ENCODE measurements around the gene CRYBA4.

Gene CRYBA4

GRCh38 chr22:26658671-26659478 lies 37.1 kb downstream of the CRYBA4 start:
- Histone ChIP-seq H4K20me1 (ENCODE audit: insufficient read depth, low read length) (no peaks in the 10 kb centered on the region), H3K4me3 (ENCODE audit: low read depth in 1 of 2, low read length in 2 of 2) (peak overlapping the region; percentile 8 to 59; a peak in 3 of 4 replicates), H3K79me2 (ENCODE audit: insufficient read depth, low read length) (no peaks in the 10 kb centered on the region), H3K4me2 (ENCODE audit: insufficient read depth, low read length) (peak overlapping the region; percentile 90), H2AFZ (ENCODE audit: low read depth, low read length) (peak overlapping the region; percentile 80), H3K9ac (ENCODE audit: low read depth, low read length) (peak overlapping the region; percentile 52), H3K9me3 (ENCODE audit: insufficient read depth, low read length, severe bottlenecking) (no peaks in the 10 kb centered on the region), H3K27ac (ENCODE audit: low read length) (peak overlapping the region; percentile 55; the same call in 1 of the 2 replicates), H3K36me3 (ENCODE audit: insufficient read depth, low read length) (no peaks in the 10 kb centered on the region), H3K4me1 (ENCODE audit: insufficient read depth, low read length) (peaks cover 25% of the 10 kb centered on the region), H3K27me3 (ENCODE audit: insufficient read depth, low read length, poor library complexity) (peaks cover 11% of the 10 kb centered on the region)
- peak; percentile 93 for ATAC-seq (ENCODE audit: insufficient read depth, low read depth)
- DNase-seq: peak; percentile 89
- no peak for TF ChIP-seq EZH2 (IDR thresholded peaks at IDR 0.05; ENCODE audit: borderline replicate concordance, low read depth, low read length, severe bottlenecking)
- TF ChIP-seq, protein P1, sequence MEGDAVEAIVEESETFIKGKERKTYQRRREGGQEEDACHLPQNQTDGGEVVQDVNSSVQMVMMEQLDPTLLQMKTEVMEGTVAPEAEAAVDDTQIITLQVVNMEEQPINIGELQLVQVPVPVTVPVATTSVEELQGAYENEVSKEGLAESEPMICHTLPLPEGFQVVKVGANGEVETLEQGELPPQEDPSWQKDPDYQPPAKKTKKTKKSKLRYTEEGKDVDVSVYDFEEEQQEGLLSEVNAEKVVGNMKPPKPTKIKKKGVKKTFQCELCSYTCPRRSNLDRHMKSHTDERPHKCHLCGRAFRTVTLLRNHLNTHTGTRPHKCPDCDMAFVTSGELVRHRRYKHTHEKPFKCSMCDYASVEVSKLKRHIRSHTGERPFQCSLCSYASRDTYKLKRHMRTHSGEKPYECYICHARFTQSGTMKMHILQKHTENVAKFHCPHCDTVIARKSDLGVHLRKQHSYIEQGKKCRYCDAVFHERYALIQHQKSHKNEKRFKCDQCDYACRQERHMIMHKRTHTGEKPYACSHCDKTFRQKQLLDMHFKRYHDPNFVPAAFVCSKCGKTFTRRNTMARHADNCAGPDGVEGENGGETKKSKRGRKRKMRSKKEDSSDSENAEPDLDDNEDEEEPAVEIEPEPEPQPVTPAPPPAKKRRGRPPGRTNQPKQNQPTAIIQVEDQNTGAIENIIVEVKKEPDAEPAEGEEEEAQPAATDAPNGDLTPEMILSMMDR (IDR thresholded peaks at IDR 0.05; ENCODE audit: borderline replicate concordance, extremely low read depth, low read length, poor library complexity, severe bottlenecking): no peak

DNA sequence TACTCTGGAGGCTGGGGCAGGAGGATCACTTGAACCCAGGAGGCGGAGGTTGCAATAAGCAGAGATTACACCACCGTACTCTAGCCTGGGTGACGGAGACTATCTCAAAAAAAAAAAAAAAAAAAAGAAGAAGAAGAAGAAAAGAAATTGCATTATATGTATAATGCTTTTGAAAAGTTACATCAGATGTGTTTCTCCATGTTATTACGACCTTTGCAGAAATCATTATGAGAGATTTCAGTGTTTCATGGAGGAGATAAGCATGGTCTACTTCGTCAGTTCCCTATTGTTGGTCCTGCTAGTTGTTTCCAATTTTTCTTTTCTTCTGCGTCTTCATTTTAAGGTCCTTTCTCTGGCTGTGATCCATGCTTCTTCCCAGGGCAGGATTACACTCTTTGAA lies 38.6 kb downstream of the CRYBA4 start:
- H3K9me3 ChIP-seq (ENCODE audit: insufficient read depth, low read length, severe bottlenecking): no peaks in the 10 kb centered on the region
- no peak for ATAC-seq (ENCODE audit: insufficient read depth, low read depth)
- H3K4me3 ChIP-seq (ENCODE audit: low read depth in 1 of 2, low read length in 2 of 2): no peak overlapping the region
- H3K9ac ChIP-seq (ENCODE audit: low read depth, low read length): no peak overlapping the region
- H3K4me2 ChIP-seq (ENCODE audit: insufficient read depth, low read length): no peak overlapping the region
- no peak overlapping the region for H2AFZ ChIP-seq (ENCODE audit: low read depth, low read length)
- no peaks in the 10 kb centered on the region for H3K79me2 ChIP-seq (ENCODE audit: insufficient read depth, low read length)
- H4K20me1 ChIP-seq (ENCODE audit: insufficient read depth, low read length): no peaks in the 10 kb centered on the region
- no peaks in the 10 kb centered on the region for H3K36me3 ChIP-seq (ENCODE audit: insufficient read depth, low read length)
- no peak for DNase-seq
- no peak overlapping the region for H3K27ac ChIP-seq (ENCODE audit: low read length)
- no peak for TF ChIP-seq EZH2 (IDR thresholded peaks at IDR 0.05; ENCODE audit: borderline replicate concordance, low read depth, low read length, severe bottlenecking)
- TF ChIP-seq, protein P1 (IDR thresholded peaks at IDR 0.05; ENCODE audit: borderline replicate concordance, extremely low read depth, low read length, poor library complexity, severe bottlenecking): no peak
- H3K4me1 ChIP-seq (ENCODE audit: insufficient read depth, low read length): peaks cover 29% of the 10 kb centered on the region
- peaks cover 11% of the 10 kb centered on the region for H3K27me3 ChIP-seq (ENCODE audit: insufficient read depth, low read length, poor library complexity)

DNA sequence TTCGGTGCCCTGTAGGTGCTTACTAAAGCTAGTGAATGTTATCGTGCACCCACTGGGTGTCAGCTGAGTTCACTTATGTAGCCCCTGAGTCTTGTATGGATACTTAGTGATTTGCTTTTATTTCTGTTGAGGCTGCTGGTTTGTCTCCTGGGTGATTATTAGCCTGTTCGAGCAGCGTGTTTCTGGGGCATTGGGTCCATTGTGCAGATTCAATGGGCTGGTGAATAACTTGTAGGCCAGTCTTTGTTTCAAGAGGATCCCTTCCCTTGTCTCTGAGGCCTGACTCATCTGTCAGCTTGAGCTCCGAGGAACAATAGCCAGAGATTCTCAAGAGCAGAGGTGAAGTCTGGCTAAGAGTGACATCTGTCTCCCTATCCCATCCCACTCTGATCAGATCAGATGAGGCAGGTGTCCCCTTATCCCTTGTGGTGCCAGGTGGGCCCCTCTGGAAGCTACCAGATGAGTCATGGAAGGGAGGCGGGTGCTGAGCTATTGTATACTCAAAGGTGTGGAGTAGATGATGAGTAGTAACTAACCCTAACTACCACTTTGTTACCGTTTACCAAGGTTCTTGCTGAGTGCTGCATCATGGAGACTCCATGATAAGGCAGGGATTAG lies 39.3 kb downstream of the CRYBA4 start:
- Histone ChIP-seq H3K36me3 (ENCODE audit: insufficient read depth, low read length) (no peaks in the 10 kb centered on the region), H4K20me1 (ENCODE audit: insufficient read depth, low read length) (no peaks in the 10 kb centered on the region), H3K4me1 (ENCODE audit: insufficient read depth, low read length) (peaks cover 29% of the 10 kb centered on the region), H2AFZ (ENCODE audit: low read depth, low read length) (no peak overlapping the region), H3K9me3 (ENCODE audit: insufficient read depth, low read length, severe bottlenecking) (no peaks in the 10 kb centered on the region), H3K27ac (ENCODE audit: low read length) (no peak overlapping the region), H3K27me3 (ENCODE audit: insufficient read depth, low read length, poor library complexity) (peaks cover 11% of the 10 kb centered on the region), H3K79me2 (ENCODE audit: insufficient read depth, low read length) (no peaks in the 10 kb centered on the region), H3K4me3 (ENCODE audit: low read depth in 1 of 2, low read length in 2 of 2) (no peak overlapping the region), H3K9ac (ENCODE audit: low read depth, low read length) (no peak overlapping the region), H3K4me2 (ENCODE audit: insufficient read depth, low read length) (no peak overlapping the region)
- no peak for DNase-seq
- ATAC-seq (ENCODE audit: insufficient read depth, low read depth): no peak
- TF ChIP-seq EZH2 (IDR thresholded peaks at IDR 0.05; ENCODE audit: borderline replicate concordance, low read depth, low read length, severe bottlenecking): no peak
- TF ChIP-seq, protein P1 (IDR thresholded peaks at IDR 0.05; ENCODE audit: borderline replicate concordance, extremely low read depth, low read length, poor library complexity, severe bottlenecking): no peak

Data from DND-41 (cell line).